Ovary (tissue), 9 donors: ENCODE data around the gene MMEL1. TPM values are rescaled to one million over a fixed set of nuclear protein-coding genes. Genes with fewer than 3 reads are reported as not detected.
A peak's percentile ranks its signal among the peaks of the same experiment; 100 is the strongest.

Source experiments
- DNase-seq, 5 donors: peaks; one replicate each; pipeline ENCODE4 v3.0.0-alpha.2; 2019 to 2020
- H3K27ac ChIP-seq, 2 donors: fragments of 200-600 bp; one replicate each; pipeline versions ENCODE4 v1.5.1 to v1.8.0; 2019 to 2022
- H3K27me3 ChIP-seq: fragments of 200-600 bp; one replicate; pipeline ENCODE4 v1.8.0; 2022
- H3K36me3 ChIP-seq: fragments of 200-600 bp; sonication (generic); one replicate; pipeline ENCODE4 v1.5.1; 2019
- H3K4me1 ChIP-seq: one replicate; pipeline ENCODE4 v1.8.1; 2013; ENCODE audit warnings: mild to moderate bottlenecking, moderate library complexity; ENCODE audit not compliant: insufficient read depth
- H3K4me3 ChIP-seq: fragments of 200-600 bp; sonication (generic); one replicate; pipeline ENCODE4 v1.5.1; 2017
- H3K9me3 ChIP-seq, 2 donors: fragments of 200-600 bp in 1 of 2; sonication (generic) in 1 of 2; one replicate each; pipeline versions ENCODE4 v1.5.1 to v1.8.1; 2013 to 2019; ENCODE audit warnings: mild to moderate bottlenecking in 1 of 2, moderate library complexity in 1 of 2
- EP300 ChIP-seq: sonication (generic); formaldehyde crosslinking; IDR thresholded peaks from one replicate; pipeline ENCODE4 v1.6.1; 2017; ENCODE audit warnings: antibody characterized with exemption
- POLR2A ChIP-seq: fragments of 450-650 bp; IDR thresholded peaks from one replicate; pipeline ENCODE4 v1.6.1; 2017; ENCODE audit warnings: antibody characterized with exemption, mild to moderate bottlenecking, moderate library complexity
- WGBS, 3 donors: extraction: QIAGEN DNeasy Blood & Tissue Kit in 1 of 3; methylation state at CpG; one replicate each; pipeline versions ENCODE4 v1.1.5 to v1.1.7; 2013 to 2017; 5-methylcytosine and 5-hydroxymethylcytosine counted together
- intact Hi-C, 4 donors: fragments of 100-400 bp; cut with DNase I; formaldehyde crosslinking; loops; one replicate each; pipeline versions ENCODE4 v1.11.0 to v1.15.1; 2022 to 2023
- polyA plus RNA-seq, 2 donors: library from polyadenylated mRNA; stranded (reverse); fragments of 200-250 nt in 1 of 2; fragments of 350-450 nt in 1 of 2; fragmentation: Illumina TruSeq in 1 of 2; extraction: RNeasy Lipid Tissue Mini Kit (QIAGEN cat#74804) in 1 of 2; gene quantifications; one replicate each; pipeline ENCODE4 v1.2.3, GENCODE V29; 2013 to 2014
- total RNA-seq, 7 donors: library from RNA; depleted of rRNA in 2 of 7; stranded (reverse); fragments of >200 nt in 2 of 7; fragmentation: NEBNext Ultra II Directional in 3 of 7; extraction: Animal tissue kit (Norgen Biotek cat#: 25700) in 3 of 7; gene quantifications; one replicate each; pipeline versions ENCODE4 v1.1.0 to v1.2.4, GENCODE V29; 2016 to 2023
- TF ChIP-seq, protein P1 (sequence below), 3 donors: fragments of 450-650 bp in 2 of 3; fragments of 200-600 bp in 1 of 3; IDR thresholded peaks; one replicate each; pipeline versions ENCODE4 v1.5.1 to v1.8.0; 2016 to 2022; ENCODE audit warnings: antibody characterized with exemption in 3 of 3, mild to moderate bottlenecking in 1 of 3
- donor health status: DM: no; HTN: no; CAD: no; lungs with moderate emphysema.
- donor health status: DM: no; HTN: no; CAD: no.
- donor health status: Bipolar disorder and iron deficiency.
- donor health status: DM: yes; HTN: yes; CAD: no.
- donor health status: DM: no; HTN: no; CAD: no.
- donor health status: DM: yes; HTN: yes; CAD: no.

The MMEL1 gene
- total and polyA plus RNA-seq, 9 donors = 0.42 to 7.9 (median 1.1) TPM; not detected in 3

DNA sequence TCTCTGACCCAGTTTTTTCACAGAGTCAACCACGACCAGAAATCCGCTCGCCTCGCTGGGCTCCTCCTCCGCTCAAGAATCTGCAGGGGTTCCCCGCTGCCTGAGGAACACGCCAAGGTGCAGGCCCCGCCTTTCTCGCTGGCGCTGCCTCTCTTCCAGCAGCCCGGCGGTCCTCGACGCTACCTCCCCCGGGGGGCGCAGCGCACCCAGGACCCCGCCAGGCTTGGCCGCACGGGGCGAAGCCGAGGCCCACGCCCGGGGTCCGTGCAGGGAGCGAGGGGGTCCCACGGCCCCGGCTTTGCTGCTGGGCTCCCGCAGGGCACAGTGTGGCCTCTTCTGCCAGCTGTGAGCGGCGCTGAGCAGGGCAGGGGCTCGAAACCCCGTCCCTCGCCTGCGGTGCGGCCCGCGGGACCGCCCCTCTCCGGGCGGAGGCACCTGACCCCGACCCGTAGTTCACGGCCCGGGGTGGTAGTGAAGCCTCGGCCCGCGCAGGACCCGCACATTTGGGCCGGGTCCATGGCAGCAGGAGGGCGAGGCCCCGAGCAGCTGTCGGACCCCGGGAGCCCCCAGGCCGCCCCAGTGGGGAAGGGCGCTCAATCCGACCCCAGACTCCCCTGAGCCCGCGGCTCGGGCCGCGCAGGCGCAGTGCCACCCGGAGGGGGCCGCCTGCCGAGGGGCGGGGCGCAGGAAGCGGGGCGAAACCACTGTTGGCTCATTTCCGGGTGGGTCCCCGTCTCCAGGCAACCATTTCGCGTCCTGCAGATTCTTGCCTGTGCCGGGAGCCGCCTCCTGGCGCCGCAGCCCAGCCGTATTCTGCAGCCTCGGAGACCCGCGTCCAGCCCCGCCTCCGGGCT lies 10.0 kb upstream of the MMEL1 start:
- 0% methylated on average over 57 to 84 of the region's 84 CpGs for WGBS, 3 donors
- peak; percentile 94 to 95 (median 95) for DNase-seq
- peak overlapping the region; percentile 91 for H3K4me3 ChIP-seq

GRCh38 chr1:2642131-2642559 lies 9.3 kb upstream of the MMEL1 start:
- Histone ChIP-seq H3K4me3 (peak overlapping the region; percentile 91), H3K4me1 (peaks cover 6% of the 10 kb centered on the region), H3K36me3 (no peaks in the 10 kb centered on the region), H3K27me3 (no peaks in the 10 kb centered on the region), H3K9me3 (no peaks in the 10 kb centered on the region), H3K27ac (peak overlapping the region; percentile 61 to 70)
- 16 to 18% (median 17%) methylated on average over 11 of the region's 11 CpGs for WGBS, 3 donors
- DNase-seq = no peak
- TF ChIP-seq, protein P1, sequence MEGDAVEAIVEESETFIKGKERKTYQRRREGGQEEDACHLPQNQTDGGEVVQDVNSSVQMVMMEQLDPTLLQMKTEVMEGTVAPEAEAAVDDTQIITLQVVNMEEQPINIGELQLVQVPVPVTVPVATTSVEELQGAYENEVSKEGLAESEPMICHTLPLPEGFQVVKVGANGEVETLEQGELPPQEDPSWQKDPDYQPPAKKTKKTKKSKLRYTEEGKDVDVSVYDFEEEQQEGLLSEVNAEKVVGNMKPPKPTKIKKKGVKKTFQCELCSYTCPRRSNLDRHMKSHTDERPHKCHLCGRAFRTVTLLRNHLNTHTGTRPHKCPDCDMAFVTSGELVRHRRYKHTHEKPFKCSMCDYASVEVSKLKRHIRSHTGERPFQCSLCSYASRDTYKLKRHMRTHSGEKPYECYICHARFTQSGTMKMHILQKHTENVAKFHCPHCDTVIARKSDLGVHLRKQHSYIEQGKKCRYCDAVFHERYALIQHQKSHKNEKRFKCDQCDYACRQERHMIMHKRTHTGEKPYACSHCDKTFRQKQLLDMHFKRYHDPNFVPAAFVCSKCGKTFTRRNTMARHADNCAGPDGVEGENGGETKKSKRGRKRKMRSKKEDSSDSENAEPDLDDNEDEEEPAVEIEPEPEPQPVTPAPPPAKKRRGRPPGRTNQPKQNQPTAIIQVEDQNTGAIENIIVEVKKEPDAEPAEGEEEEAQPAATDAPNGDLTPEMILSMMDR (IDR thresholded peaks at IDR 0.05) = no peak
- TF ChIP-seq EP300 (no peak), POLR2A (no peak)
- intact Hi-C loops = no loop called here

More for the DNA sequence above, 10.0 kb upstream of the MMEL1 start:
- Histone ChIP-seq H3K4me1 (peaks cover 6% of the 10 kb centered on the region), H3K27me3 (no peaks in the 10 kb centered on the region), H3K9me3 (no peaks in the 10 kb centered on the region), H3K27ac (peak overlapping the region; percentile 61 to 70), H3K36me3 (no peaks in the 10 kb centered on the region)
- peak; percentile 72 for TF ChIP-seq POLR2A
- TF ChIP-seq, protein P1 (IDR thresholded peaks at IDR 0.05) = no peak
- intact Hi-C loops = no loop called here

DNA sequence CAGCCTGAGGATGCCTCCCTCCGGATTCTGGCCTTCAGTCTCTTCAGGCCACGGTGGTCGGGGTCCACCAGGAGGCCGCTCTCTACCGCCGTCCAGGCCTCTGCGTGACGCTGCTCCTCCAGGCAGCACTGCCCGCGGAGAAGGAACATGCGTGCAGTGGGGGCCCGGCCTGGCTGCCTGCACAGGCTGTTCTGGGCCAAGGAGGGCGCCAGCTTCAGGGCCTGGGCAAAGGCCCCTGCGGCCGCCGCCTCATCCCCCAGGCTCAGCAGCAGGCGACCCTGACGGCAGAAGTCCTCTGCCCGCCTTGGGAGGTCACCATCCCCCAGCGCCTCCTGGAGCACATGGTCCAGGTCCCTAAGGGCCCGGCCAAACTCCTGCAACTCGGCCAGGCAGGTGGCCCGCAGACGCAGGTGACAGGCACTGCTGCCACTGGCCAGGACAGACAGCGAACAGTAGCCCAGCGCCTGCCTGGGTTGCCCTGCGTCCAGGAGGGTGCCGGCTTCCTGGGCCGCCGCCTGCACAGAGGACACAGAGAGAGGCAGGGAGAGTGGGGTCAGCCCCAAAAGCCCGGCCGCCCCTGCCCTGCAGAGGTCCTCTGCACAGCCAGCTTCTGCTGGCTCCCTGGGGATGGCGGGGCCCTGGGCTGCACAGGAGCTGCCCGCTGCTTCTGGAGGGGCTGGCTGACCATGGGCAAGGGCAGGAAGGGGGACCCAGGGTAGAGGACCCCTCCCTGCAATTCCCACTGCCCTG lies 8.7 kb upstream of the MMEL1 start:
- Histone ChIP-seq H3K9me3 (peaks cover 0 to 3% of the 10 kb centered on the region in 2 donors), H3K4me1 (peaks cover 6% of the 10 kb centered on the region), H3K27ac (no peak overlapping the region), H3K27me3 (no peaks in the 10 kb centered on the region), H3K36me3 (no peaks in the 10 kb centered on the region), H3K4me3 (peak overlapping the region; percentile 91)
- intact Hi-C loops = no loop called here
- 82 to 87% (median 83%) methylated on average over 23 to 34 of the region's 34 CpGs for WGBS, 3 donors
- no peak for TF ChIP-seq EP300
- TF ChIP-seq POLR2A = no peak
- TF ChIP-seq, protein P1 (IDR thresholded peaks at IDR 0.05) = no peak
- peak in 3 of 5 donors; percentile 20 to 43 (median 36) for DNase-seq

- intact Hi-C loops = no loop called here
- peaks cover 0 to 6% of the 10 kb centered on the region in 2 donors for H3K9me3 ChIP-seq
- no peaks in the 10 kb centered on the region for H3K36me3 ChIP-seq
- no peaks in the 10 kb centered on the region for H3K27me3 ChIP-seq
- TF ChIP-seq POLR2A = no peak
- TF ChIP-seq, protein P1 (IDR thresholded peaks at IDR 0.05) = no peak
- TF ChIP-seq EP300 = no peak
- H3K4me1 ChIP-seq = peaks cover 6% of the 10 kb centered on the region
- no peak overlapping the region for H3K4me3 ChIP-seq
- peak in 1 of 5 donors; percentile 10 for DNase-seq
- H3K27ac ChIP-seq = no peak overlapping the region
- 79 to 100% (median 89%) methylated on average over 2 to 3 of the region's 3 CpGs for WGBS, 3 donors
These were observed 7.8 kb upstream of the MMEL1 start for GRCh38 chr1:2640626-2641025.
